RPMI7951 (cell line): ENCODE results near the gene DOCK4. TPM values are rescaled to one million over a fixed set of nuclear protein-coding genes. Genes with fewer than 3 reads are reported as not detected.

Source experiments
- DNase-seq: peaks from one replicate; pipeline ENCODE4 v3.0.0-alpha.2; 2012; ENCODE audit warnings: low read depth
- total RNA-seq: library from RNA; depleted of rRNA; stranded (reverse); fragments of >200 nt; shearing (Covaris generic); gene quantifications from 2 replicates; pipeline ENCODE4 v1.2.3, GENCODE V29; 2014

The DOCK4 gene
- total RNA-seq, 1 experiment from 2014 or later, result 10.8 TPM

- DNase-seq, result no peak
Observed at GRCh38 chr7:111903797-111904196, 302.4 kb downstream of the DOCK4 start.

GRCh38 chr7:111903016-111903415, 303.2 kb downstream of the DOCK4 start:
- DNase-seq, result no peak

GRCh38 chr7:111900283-111900682, 305.9 kb downstream of the DOCK4 start:
- DNase-seq, result no peak

- no peak for DNase-seq
Observed at GRCh38 chr7:111895049-111895448, 311.1 kb downstream of the DOCK4 start.

- DNase-seq, result no peak
Observed at GRCh38 chr7:111894518-111894917, 311.7 kb downstream of the DOCK4 start.

- DNase-seq, result no peak
Observed at GRCh38 chr7:111893190-111893589, 313.0 kb downstream of the DOCK4 start.

- no peak for DNase-seq
Observed at GRCh38 chr7:111892588-111892987, 313.6 kb downstream of the DOCK4 start.

GRCh38 chr7:111887734-111888133, 318.5 kb downstream of the DOCK4 start:
- no peak for DNase-seq

GRCh38 chr7:111886233-111886632, 320.0 kb downstream of the DOCK4 start:
- DNase-seq, result no peak

GRCh38 chr7:111883241-111883640, 323.0 kb downstream of the DOCK4 start:
- no peak for DNase-seq

- no peak for DNase-seq
Observed at GRCh38 chr7:111878785-111879184, 327.4 kb downstream of the DOCK4 start.

- no peak for DNase-seq
Observed at GRCh38 chr7:111877931-111878330, 328.3 kb downstream of the DOCK4 start.

GRCh38 chr7:111873963-111874690, 332.1 kb downstream of the DOCK4 start:
- no peak for DNase-seq

GRCh38 chr7:111873326-111873646, 332.9 kb downstream of the DOCK4 start:
- DNase-seq, result no peak

- no peak for DNase-seq
Observed at GRCh38 chr7:111872450-111873325, 333.5 kb downstream of the DOCK4 start.

- no peak for DNase-seq
Observed at GRCh38 chr7:111871283-111871682, 334.9 kb downstream of the DOCK4 start.

- no peak for DNase-seq
Observed at GRCh38 chr7:111869280-111869679, 336.9 kb downstream of the DOCK4 start.

GRCh38 chr7:111867348-111867931, 338.8 kb downstream of the DOCK4 start:
- no peak for DNase-seq

- DNase-seq, result no peak
Observed at GRCh38 chr7:111866787-111867186, 339.4 kb downstream of the DOCK4 start.

GRCh38 chr7:111865430-111865829, 340.8 kb downstream of the DOCK4 start:
- no peak for DNase-seq

- no peak for DNase-seq
Observed at GRCh38 chr7:111864291-111864976, 341.8 kb downstream of the DOCK4 start.

GRCh38 chr7:111863269-111863668, 342.9 kb downstream of the DOCK4 start:
- DNase-seq, result no peak
